T-helper 2 cell treated with Interferon-gamma antibody and Interleukin-4, amounts not matched to agents 5 μg/mL and 100 μg/mL, for 36 hours (primary cell): Measurements from ENCODE around the gene GTF3C4.

Experiments
- DNase-seq: peaks from one replicate; pipeline ENCODE4 v3.0.0; 2021; ENCODE audit warnings: low spot score
- H3K27ac Mint-ChIP-seq: one replicate; pipeline ENCODE4 v1.8.0; 2021; ENCODE audit warnings: mild to moderate bottlenecking, mixed read lengths
- H3K27me3 Mint-ChIP-seq: one replicate; pipeline ENCODE4 v1.8.0; 2021; ENCODE audit warnings: low read depth, mixed read lengths
- H3K36me3 Mint-ChIP-seq: one replicate; pipeline ENCODE4 v1.8.0; 2021; ENCODE audit warnings: low read depth, mixed read lengths
- H3K4me1 Mint-ChIP-seq: one replicate; pipeline ENCODE4 v1.8.0; 2021; ENCODE audit warnings: low read depth, mixed read lengths
- H3K4me3 Mint-ChIP-seq: one replicate; pipeline ENCODE4 v1.8.0; 2022; ENCODE audit warnings: mild to moderate bottlenecking, moderate library complexity, mixed read lengths
- H3K9me3 Mint-ChIP-seq: one replicate; pipeline ENCODE4 v1.8.0; 2021; ENCODE audit warnings: mixed read lengths

The GTF3C4 gene

DNA sequence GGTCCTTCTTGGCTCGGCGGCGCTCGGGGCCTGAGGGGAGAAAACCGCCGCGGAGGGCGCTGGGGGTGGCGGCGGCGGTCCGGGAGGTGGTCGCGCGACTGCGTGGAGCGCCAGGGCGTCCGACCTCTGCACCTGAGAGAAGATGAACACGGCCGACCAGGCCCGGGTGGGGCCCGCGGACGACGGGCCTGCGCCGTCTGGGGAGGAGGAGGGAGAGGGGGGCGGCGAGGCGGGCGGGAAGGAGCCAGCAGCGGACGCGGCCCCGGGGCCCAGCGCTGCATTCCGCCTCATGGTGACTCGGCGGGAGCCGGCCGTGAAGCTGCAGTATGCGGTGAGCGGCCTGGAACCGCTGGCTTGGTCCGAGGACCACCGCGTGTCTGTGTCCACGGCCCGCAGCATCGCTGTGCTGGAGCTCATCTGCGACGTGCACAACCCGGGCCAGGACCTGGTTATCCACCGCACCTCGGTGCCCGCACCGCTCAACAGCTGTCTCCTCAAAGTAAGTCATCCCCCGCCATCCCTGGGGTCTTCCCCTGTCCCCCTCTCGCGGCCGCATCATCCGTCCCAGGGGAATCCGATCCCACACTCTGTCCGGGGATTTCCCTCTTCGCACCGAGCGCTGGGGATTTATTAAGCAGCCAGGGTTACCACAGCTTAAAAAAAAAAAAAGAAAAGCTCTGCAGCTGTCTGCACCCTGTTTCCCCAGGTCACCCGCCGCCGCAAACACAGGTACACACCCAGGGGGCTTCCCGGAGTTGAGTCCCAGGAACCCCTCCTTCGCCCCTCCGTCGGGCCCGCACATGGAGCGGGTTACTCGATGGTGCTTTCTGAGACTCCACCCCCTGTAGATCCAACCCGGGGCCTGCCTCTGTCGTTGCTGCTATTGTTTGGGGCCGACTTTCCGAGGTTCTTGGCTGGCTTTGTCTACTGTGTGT, at the start of gene GTF3C4:
GTF3C4 (plus strand) TSS at position 8 of the 935 bp plus-strand sequence; CDS start at position 143, 135 bp downstream.
- Mint-ChIP-seq H3K36me3 (peaks cover 20% of the 10 kb centered on the region), H3K4me3 (peak within 1 kb of the TSS; percentile 92), H3K27me3 (no peaks in the 10 kb centered on the region), H3K9me3 (no peaks in the 10 kb centered on the region), H3K4me1 (peaks cover 29% of the 10 kb centered on the region), H3K27ac (peak within 1 kb of the TSS; percentile 88)
- DNase-seq: peak; percentile 81

DNA sequence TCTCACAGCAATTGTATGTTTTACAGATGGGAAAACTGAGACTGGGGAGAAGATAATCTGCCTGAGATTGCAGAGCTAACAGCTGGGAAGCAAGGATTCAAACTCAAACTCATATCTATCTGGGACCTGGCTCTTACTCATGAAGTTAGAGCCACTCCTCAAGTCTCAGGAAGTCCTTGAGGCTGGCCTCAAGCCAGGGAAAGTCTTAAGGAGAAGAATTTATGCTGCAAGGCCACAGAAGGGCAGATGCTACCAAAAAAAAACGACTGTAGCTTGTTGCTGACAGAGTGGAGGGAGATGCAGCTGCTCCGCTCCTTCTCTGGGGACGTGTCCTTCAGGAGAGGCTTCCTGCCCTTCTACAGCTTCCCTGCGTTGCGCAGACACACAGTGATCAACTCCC, 48.1 kb upstream of the GTF3C4 start:
- H3K27ac Mint-ChIP-seq: no peak overlapping the region
- H3K27me3 Mint-ChIP-seq: no peaks in the 10 kb centered on the region
- no peaks in the 10 kb centered on the region for H3K9me3 Mint-ChIP-seq
- no peak for DNase-seq
- H3K36me3 Mint-ChIP-seq: peaks cover 17% of the 10 kb centered on the region
- no peaks in the 10 kb centered on the region for H3K4me1 Mint-ChIP-seq
- H3K4me3 Mint-ChIP-seq: no peak overlapping the region

GRCh38 chr9:132626285-132626684, 44.0 kb upstream of the GTF3C4 start:
- peak overlapping the region; percentile 16 for H3K27ac Mint-ChIP-seq
- no peak overlapping the region for H3K4me3 Mint-ChIP-seq
- no peak for DNase-seq
- peaks cover 23% of the 10 kb centered on the region for H3K36me3 Mint-ChIP-seq
- H3K27me3 Mint-ChIP-seq: no peaks in the 10 kb centered on the region
- no peaks in the 10 kb centered on the region for H3K9me3 Mint-ChIP-seq
- peaks cover 4% of the 10 kb centered on the region for H3K4me1 Mint-ChIP-seq

- Mint-ChIP-seq H3K4me3 (no peak overlapping the region), H3K4me1 (peaks cover 4% of the 10 kb centered on the region), H3K9me3 (no peaks in the 10 kb centered on the region), H3K27ac (no peak overlapping the region), H3K27me3 (no peaks in the 10 kb centered on the region), H3K36me3 (peaks cover 24% of the 10 kb centered on the region)
- DNase-seq: no peak
Observed at GRCh38 chr9:132627106-132627505, 43.2 kb upstream of the GTF3C4 start.

DNA sequence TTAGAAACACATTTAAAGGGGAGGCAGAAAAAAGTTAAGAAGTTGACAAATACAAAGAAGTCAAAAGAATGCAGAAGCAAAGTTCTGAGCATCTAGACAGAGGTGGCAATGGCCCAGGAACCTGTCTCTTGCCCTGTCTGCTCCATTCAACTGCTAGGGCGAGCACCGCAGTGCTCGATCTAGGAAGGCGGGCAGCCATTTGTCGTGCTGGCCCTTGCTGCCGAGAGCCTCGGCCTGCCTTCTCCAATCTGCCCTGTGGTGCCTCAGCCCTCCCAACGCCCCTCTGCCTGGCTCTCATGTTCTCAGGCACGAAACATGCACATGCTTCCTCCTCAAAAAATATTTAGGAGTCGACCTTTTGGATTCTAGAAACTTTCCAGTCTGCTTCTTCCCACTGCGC, 42.7 kb upstream of the GTF3C4 start:
- Mint-ChIP-seq H3K9me3 (no peaks in the 10 kb centered on the region), H3K27ac (no peak overlapping the region), H3K27me3 (no peaks in the 10 kb centered on the region), H3K36me3 (peaks cover 24% of the 10 kb centered on the region), H3K4me3 (no peak overlapping the region), H3K4me1 (peaks cover 4% of the 10 kb centered on the region)
- no peak for DNase-seq

- H3K9me3 Mint-ChIP-seq: no peaks in the 10 kb centered on the region
- no peaks in the 10 kb centered on the region for H3K27me3 Mint-ChIP-seq
- DNase-seq: no peak
- no peak overlapping the region for H3K4me3 Mint-ChIP-seq
- no peak overlapping the region for H3K27ac Mint-ChIP-seq
- peaks cover 23% of the 10 kb centered on the region for H3K36me3 Mint-ChIP-seq
- peaks cover 4% of the 10 kb centered on the region for H3K4me1 Mint-ChIP-seq
Observed at GRCh38 chr9:132628746-132629145, 41.5 kb upstream of the GTF3C4 start.

- Mint-ChIP-seq H3K4me1 (peaks cover 4% of the 10 kb centered on the region), H3K36me3 (peaks cover 21% of the 10 kb centered on the region), H3K4me3 (no peak overlapping the region), H3K9me3 (no peaks in the 10 kb centered on the region), H3K27ac (no peak overlapping the region), H3K27me3 (no peaks in the 10 kb centered on the region)
- no peak for DNase-seq
Observed at GRCh38 chr9:132630116-132630515, 40.1 kb upstream of the GTF3C4 start.

DNA sequence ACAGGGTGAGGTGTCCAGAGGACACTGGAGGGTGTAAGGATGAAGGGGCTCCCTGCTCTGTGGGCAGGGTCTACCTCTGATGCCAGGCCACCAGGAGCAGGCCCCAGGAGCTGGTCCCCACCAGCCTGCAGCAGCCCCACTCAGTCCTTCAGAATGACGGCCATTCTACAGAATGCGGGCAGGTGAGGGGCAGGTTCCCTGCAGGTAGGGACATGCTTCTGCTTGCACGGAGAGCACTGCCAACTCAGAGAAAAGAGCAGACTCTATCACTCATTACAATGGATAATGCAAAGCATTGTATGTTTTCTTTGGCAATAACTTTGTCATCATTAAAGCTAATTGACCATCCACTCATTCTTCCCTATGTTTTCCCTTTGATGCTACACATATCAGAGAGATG, 39.5 kb upstream of the GTF3C4 start:
- Mint-ChIP-seq H3K4me1 (peaks cover 4% of the 10 kb centered on the region), H3K4me3 (no peak overlapping the region), H3K27ac (no peak overlapping the region), H3K27me3 (no peaks in the 10 kb centered on the region), H3K36me3 (peaks cover 21% of the 10 kb centered on the region), H3K9me3 (no peaks in the 10 kb centered on the region)
- no peak for DNase-seq

DNA sequence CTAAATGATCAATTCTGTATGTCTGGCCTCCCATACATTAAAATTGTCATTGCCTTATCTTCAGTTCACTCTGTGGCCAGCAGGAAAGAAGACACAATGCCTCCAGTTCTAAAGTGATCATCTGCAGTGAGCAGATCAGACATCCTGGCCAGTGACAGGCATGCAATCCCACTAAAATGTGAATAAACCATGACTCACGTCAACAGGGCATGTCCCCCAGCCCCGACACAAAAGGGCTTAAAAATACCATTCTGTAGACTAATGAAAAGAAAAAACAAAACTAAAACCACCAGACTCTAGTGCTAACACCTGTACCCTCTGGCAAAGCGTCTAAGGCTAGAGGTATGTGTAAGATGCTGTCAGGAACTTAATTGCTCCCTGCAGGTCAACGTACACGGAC, 39.0 kb upstream of the GTF3C4 start:
- DNase-seq: no peak
- Mint-ChIP-seq H3K4me3 (no peak overlapping the region), H3K36me3 (peaks cover 21% of the 10 kb centered on the region), H3K4me1 (peaks cover 4% of the 10 kb centered on the region), H3K27ac (no peak overlapping the region), H3K27me3 (no peaks in the 10 kb centered on the region), H3K9me3 (no peaks in the 10 kb centered on the region)

DNA sequence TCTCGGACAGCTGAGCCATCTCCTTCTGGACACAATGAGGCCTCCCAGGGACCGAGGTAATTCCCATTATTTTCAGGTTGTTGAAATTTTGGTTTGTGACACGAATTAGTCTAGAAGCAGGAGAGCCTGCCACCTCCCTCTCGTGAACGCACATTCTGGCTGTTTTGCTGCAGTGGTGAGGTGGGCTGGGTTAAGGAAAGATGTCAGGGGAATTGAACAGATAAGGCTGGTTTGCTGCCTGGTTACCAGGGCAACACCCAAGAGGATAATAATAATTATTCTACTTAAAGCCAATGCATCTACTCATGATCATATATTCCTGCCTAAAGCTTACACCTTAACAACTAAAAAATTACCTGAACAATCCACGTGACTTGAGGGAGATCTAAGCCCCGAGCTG, 38.6 kb upstream of the GTF3C4 start:
- Mint-ChIP-seq H3K4me3 (no peak overlapping the region), H3K4me1 (peaks cover 4% of the 10 kb centered on the region), H3K36me3 (peaks cover 20% of the 10 kb centered on the region), H3K9me3 (no peaks in the 10 kb centered on the region), H3K27ac (no peak overlapping the region), H3K27me3 (no peaks in the 10 kb centered on the region)
- no peak for DNase-seq

DNA sequence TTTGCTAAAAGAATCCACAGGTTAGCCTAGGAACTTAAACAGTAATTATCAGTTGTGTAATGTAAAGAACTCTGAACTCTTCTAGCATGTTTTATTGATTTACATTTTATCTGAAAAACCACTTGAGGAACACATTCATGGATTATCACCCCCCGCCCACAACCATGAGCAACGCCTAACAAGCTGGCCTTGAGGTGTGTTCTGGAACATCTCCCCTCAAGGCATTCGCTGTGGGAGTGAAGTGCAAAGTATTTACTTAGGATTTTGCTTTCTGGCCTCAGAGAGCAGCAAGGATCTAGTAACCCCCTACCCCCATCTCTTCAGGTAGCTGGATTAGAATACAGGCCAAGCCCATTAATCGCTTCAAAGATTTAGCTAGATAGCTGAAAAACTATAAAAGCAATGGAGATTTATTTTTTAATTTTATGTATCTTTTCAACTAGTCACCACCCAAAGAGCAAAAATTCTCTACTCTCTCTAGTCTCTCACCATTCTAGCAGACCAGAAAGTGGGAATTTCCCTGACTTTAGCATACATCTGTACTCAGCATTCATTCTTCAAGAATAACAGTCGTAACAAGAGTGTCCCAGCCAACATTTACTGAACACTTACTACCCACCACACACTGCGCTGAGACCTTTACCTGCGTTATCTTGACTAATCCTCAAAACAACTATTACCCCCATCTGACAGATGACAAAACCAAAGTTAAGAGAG, 37.7 kb upstream of the GTF3C4 start:
- H3K36me3 Mint-ChIP-seq: peaks cover 20% of the 10 kb centered on the region
- H3K4me1 Mint-ChIP-seq: peaks cover 4% of the 10 kb centered on the region
- no peak for DNase-seq
- H3K9me3 Mint-ChIP-seq: no peaks in the 10 kb centered on the region
- H3K27me3 Mint-ChIP-seq: no peaks in the 10 kb centered on the region
- H3K27ac Mint-ChIP-seq: no peak overlapping the region
- no peak overlapping the region for H3K4me3 Mint-ChIP-seq

DNA sequence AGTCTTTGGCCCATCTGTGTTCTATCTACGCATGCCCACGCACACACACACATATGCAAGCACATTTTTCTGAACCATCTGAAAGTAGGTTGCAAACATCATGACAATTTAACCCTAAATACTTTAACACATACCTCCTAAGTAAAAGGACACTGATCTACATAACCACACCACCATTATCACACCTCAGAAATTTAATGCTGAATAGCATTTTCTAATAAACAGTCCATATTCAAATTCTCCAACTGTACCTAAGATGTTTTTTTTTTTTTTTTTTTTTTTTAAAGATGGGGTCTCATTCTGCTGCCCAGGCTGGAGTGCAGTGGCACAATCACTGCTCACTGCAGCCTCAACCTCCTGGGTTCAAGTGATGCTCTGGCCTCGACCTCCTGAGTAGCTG, 35.9 kb upstream of the GTF3C4 start:
- H3K27me3 Mint-ChIP-seq: no peaks in the 10 kb centered on the region
- H3K27ac Mint-ChIP-seq: no peak overlapping the region
- peaks cover under 1% of the 10 kb centered on the region for H3K4me1 Mint-ChIP-seq
- H3K36me3 Mint-ChIP-seq: peaks cover 17% of the 10 kb centered on the region
- H3K4me3 Mint-ChIP-seq: no peak overlapping the region
- no peaks in the 10 kb centered on the region for H3K9me3 Mint-ChIP-seq
- DNase-seq: no peak

- no peak for DNase-seq
- H3K9me3 Mint-ChIP-seq: no peaks in the 10 kb centered on the region
- H3K27ac Mint-ChIP-seq: no peak overlapping the region
- H3K4me1 Mint-ChIP-seq: no peaks in the 10 kb centered on the region
- no peak overlapping the region for H3K4me3 Mint-ChIP-seq
- H3K27me3 Mint-ChIP-seq: no peaks in the 10 kb centered on the region
- H3K36me3 Mint-ChIP-seq: peaks cover 8% of the 10 kb centered on the region
Observed at GRCh38 chr9:132637351-132637750, 32.9 kb upstream of the GTF3C4 start.

DNA sequence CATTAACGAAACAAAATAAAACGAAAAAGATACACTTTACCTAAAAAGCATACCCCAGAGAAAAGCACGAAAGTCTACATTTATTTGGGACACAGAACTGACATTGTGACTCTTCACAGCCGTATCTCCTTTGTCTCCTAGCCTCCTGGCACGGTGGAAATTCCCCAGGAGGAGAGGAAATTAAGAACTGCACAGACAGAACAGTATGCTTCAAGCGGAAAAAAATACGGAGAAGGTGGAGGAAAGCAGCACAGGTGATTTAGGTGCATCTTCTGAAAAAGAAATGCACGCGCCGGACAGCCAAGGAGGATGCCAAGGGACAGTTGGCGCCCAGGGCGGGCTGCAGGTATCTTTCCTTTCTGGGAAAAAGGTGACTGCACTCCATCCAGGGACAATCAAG, 32.5 kb upstream of the GTF3C4 start:
- Mint-ChIP-seq H3K36me3 (peaks cover 7% of the 10 kb centered on the region), H3K27me3 (no peaks in the 10 kb centered on the region)

More for the DNA sequence above, 32.5 kb upstream of the GTF3C4 start:
- Mint-ChIP-seq H3K9me3 (no peaks in the 10 kb centered on the region), H3K4me3 (no peak overlapping the region), H3K4me1 (no peaks in the 10 kb centered on the region), H3K27ac (no peak overlapping the region)
- no peak for DNase-seq
